HG03457 (cell line): ENCODE data around the gene ZNF784.

ENCODE experiments used
- ATAC-seq: cut with Tn5 transposase; IDR thresholded peaks from one replicate; pipeline ENCODE4 v1.9.1; 2021; ENCODE audit warnings: moderate number of reproducible peaks; ENCODE audit not compliant: unreplicated experiment

Gene ZNF784

DNA sequence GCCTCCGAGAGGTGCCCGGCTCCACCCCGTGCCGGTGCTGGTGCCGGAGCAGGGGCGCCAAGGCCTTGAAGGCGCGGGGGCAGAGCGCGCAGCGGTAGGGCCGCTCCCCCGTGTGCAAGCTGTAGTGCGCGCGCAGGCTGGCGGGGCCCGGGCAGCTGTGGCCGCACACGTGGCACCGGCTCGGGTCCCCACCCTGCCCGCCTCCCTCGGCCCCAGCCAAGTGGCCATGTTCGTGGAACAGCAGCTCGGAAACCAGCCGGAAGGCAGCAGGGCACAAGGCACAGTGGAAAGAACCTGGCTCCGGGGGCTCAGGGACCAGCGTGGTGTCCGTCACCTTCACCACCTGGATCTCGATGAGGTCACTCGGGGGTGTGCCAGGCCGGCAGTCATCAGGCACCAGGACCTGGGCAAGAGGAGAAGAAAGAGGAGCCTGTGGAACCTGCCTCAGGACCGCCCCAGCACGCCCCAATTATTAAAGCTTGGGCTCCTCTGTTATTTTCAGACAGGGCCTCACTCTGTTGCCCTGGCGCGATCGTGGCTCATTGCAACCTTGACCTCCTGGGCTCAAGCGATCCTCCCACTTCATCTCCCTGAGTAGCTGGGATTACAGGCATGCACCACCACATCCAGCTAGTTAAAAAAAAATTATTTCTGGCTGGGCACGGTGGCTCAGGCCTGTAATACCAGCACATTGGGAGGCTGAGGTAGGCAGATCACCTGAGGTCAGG, 2.0 kb downstream of the ZNF784 start:
- ATAC-seq = no peak

DNA sequence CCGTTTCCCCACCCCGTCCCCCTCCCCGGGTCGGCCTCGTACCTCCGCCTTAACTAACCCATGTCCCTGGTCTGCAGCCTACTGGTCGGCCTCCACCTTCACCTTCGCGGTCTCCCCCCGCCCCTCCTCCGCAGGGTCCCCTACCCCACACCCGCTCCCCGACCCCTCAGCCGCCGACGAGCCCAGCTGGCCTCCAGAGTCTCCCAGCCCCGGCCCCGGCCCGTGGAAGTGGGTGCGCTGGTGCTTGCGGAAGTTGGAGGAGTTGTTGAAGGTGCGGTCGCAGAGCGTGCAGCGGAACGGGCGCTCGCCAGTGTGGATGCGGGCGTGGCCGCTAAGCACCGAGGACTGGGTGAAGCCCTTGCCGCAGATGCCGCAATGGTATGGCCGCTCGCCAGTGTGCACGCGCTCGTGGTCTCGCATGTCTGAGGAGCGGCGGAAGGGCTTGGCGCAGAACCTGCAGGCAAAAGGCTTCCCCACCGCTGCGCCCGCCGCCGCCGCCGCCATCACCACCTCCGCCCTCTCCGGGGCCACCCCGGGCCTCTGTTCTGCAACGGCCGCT, 2.6 kb downstream of the ZNF784 start:
- ATAC-seq = no peak

DNA sequence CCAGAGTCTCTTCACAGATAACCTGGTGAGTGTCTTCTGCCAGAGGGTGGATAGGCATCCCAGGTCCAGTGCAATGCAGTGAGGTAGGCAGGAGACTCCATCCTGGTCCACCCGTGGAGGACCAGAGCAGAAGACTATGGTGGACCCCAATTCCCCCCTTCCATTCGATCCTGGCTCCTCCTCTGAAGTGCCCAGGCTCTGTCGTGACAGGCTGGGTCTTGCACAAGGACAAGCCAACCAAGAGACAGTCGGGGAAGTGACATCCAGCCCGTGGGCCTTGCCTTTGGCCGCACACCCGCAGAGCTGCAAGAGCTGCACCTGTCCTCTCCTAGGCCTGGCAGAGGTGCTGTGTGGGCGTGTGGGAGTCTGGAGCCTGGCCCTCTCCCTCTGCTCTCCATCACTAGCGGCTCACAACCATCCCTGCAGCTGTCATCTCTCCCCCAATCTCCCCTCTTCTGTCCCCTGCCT, 3.1 kb downstream of the ZNF784 start:
- no peak for ATAC-seq

DNA sequence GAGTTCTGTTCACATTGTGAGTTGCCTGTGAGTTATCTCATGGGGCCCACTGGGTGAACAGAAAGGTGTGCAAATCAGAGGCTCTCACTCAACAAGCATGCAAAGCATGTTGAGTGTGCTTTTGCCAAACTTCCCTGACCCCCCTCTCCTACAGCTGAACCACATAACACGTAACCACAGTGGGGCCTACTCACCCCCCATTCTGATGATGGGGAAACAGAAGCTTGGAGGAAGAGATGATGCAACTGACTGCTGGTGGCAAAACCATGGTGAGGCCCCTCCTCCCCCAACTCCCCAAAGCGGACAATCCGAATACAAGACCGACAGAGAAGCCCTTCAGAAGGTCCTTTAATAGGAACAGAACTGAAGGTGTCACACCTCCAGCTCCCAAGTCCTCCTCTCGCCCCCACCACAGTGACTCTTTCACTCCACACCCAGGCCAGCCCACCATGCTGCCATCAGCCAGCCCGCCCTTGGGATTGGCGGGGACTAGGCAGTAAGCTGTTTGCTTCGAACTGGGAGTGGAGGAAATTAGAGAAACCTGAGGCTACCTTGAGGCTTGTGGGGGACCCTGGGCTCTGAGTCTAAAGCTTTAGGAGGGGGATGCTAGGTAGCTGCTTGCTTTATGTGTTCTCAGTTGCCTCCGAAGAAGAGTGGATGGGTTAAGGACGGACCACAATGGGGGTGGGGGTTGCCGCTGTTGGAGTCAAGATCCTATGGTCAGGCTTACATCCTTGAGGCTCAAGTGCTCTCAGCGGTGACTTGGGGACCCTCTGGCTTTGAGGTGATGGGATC, 3.8 kb downstream of the ZNF784 start:
- no peak for ATAC-seq

DNA sequence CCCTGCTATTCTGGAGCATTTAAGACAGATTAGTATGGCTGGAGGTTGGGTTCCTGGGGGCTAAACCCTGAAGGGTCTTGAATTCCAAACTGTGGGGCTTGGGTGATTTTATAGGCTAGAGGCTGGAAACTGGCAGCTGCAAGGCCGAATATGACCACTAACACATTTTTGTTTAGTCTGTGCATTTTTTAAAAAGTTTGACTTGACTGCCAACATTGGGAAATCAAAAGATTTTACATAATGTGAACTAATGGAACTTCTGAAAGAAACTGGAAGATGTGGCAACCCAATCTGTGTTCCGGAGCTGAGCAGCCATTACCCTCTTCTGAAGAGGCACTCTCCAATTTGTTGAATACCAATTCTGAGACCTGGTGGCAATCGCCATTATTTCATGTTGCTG, 5.1 kb downstream of the ZNF784 start:
- ATAC-seq = no peak

DNA sequence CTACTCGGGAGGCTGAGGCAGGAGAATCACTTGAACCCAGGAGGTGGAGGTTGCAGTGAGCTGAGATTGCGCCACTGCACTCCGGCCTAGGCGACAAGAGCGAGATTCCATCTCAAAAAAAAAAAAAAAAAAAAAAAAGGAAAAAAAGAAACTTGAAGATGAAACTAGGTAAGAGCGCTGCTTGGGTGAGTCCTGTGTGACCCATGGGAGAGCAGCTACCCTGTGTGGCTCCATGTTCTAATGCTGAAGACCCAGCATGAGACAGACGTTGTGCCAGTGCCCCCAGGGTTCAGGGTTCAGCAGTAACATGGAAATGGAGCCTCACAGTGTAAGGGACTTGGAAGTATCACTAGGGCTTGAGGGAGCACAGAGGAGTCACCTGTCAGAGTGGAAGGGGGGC, 5.9 kb downstream of the ZNF784 start:
- no peak for ATAC-seq

DNA sequence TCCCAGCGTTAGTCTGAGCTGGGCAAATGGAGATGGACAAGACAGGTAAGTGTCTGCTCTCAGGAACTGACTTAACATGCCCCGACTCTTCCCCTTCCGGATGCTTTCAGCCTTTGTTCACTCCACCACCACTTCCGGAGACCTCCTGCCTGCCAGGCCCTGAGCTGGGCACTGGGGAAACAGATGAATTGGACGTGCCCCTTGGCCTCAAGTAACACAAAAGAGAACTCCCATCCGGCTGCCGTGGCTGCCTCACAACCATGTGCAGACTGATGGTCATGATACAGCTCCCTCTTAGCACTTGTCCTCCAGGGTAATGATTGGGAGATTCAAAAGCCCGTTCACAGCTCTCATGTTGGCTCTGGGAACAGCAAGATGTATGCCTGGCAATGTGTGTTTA, 6.9 kb downstream of the ZNF784 start:
- no peak for ATAC-seq

DNA sequence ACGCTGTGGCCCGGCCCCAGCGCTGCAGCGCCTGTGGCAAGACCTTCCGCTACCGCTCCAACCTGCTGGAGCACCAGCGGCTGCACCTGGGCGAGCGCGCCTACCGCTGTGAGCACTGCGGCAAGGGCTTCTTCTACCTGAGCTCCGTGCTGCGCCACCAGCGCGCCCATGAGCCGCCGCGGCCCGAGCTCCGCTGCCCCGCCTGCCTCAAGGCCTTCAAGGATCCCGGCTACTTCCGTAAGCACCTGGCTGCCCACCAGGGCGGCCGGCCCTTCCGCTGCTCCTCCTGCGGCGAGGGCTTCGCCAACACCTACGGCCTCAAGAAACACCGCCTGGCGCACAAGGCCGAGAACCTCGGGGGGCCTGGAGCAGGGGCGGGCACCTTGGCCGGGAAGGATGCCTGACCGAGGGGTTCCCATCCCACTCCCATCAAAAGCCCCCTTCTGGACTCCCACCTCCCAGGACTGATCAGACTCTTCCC, 7.9 kb downstream of the ZNF784 start:
- no peak for ATAC-seq

DNA sequence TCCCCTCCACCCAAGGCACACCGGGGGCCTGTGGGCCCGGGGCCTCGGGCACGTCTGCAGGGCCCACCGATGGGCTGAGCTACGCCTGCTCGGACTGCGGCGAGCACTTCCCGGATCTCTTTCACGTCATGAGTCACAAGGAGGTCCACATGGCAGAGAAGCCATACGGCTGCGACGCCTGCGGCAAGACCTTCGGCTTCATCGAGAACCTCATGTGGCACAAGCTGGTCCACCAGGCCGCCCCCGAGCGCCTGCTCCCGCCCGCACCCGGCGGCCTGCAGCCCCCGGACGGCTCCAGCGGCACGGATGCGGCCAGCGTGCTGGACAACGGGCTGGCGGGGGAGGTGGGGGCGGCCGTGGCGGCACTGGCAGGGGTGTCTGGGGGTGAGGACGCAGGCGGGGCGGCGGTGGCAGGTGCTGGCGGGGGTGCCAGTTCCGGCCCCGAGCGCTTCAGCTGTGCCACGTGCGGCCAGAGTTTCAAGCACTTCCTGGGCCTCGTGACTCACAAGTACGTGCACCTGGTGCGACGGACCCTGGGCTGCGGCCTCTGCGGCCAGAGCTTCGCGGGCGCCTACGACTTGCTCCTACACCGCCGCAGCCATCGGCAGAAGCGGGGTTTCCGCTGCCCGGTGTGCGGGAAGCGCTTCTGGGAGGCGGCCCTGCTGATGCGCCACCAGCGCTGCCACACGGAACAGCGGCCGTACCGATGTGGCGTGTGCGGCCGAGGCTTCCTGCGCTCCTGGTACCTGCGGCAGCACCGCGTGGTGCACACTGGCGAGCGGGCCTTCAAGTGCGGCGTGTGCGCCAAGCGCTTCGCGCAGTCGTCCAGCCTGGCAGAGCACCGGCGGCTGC, 8.6 kb downstream of the ZNF784 start:
- no peak for ATAC-seq

DNA sequence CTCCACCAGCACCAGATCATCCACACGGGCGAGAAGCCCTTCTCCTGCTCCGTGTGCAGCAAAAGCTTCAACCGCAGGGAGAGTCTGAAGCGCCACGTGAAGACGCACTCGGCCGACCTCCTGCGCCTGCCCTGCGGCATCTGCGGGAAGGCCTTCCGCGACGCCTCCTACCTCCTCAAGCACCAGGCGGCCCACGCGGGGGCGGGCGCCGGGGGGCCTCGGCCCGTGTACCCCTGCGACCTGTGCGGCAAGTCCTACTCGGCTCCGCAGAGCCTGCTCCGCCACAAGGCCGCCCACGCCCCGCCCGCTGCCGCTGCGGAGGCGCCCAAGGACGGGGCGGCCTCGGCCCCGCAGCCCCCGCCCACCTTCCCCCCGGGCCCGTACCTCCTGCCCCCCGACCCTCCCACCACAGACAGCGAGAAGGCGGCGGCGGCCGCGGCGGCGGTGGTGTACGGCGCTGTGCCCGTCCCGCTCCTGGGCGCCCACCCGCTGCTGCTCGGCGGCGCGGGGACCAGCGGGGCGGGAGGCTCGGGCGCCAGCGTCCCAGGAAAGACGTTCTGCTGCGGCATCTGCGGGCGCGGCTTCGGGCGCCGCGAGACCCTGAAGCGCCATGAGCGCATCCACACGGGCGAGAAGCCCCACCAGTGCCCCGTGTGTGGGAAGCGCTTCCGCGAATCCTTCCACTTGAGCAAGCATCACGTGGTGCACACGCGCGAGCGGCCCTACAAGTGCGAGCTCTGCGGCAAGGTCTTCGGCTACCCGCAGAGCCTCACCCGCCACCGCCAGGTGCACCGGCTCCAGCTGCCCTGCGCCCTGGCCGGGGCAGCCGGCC, 9.4 kb downstream of the ZNF784 start:
- no peak for ATAC-seq

DNA sequence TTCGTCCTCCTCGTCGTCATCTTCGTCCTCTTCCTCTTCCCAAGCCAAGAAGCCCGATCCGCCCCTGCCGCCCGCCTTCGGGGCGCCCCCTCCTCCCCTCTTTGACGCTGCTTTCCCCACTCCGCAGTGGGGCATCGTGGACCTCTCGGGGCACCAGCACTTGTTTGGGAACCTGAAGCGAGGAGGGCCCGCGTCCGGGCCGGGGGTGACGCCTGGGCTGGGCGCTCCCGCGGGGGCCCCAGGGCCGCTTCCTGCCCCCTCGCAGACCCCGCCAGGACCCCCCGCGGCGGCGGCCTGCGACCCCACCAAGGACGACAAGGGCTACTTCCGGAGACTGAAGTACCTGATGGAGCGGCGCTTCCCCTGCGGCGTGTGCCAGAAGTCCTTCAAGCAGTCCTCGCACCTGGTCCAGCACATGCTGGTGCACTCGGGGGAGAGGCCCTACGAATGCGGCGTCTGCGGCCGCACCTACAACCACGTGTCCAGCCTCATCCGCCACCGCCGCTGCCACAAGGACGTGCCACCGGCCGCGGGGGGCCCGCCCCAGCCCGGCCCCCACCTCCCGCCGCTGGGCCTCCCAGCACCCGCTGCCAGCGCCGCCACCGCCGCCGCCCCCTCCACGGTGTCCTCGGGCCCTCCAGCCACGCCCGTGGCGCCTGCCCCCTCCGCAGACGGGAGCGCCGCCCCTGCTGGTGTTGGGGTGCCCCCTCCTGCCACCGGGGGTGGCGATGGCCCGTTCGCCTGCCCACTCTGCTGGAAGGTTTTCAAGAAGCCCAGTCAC, 10.2 kb downstream of the ZNF784 start:
- no peak for ATAC-seq

DNA sequence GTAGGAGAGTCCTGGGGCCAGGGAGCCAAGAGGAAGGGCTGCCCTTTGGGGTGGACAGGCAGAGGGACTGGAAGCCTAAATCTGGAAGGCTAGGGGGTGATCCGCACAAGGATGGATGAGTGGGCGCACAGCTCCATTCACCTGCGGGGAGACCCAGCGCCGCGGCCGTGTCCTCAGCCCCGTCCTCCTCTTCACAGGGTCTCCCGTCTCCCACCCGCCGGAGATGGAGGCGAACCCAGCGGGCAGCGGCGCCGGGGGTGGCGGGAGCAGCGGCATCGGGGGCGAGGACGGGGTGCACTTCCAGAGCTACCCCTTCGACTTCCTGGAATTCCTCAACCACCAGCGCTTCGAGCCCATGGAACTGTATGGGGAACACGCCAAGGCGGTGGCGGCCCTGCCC, 11.0 kb downstream of the ZNF784 start:
- no peak for ATAC-seq

DNA sequence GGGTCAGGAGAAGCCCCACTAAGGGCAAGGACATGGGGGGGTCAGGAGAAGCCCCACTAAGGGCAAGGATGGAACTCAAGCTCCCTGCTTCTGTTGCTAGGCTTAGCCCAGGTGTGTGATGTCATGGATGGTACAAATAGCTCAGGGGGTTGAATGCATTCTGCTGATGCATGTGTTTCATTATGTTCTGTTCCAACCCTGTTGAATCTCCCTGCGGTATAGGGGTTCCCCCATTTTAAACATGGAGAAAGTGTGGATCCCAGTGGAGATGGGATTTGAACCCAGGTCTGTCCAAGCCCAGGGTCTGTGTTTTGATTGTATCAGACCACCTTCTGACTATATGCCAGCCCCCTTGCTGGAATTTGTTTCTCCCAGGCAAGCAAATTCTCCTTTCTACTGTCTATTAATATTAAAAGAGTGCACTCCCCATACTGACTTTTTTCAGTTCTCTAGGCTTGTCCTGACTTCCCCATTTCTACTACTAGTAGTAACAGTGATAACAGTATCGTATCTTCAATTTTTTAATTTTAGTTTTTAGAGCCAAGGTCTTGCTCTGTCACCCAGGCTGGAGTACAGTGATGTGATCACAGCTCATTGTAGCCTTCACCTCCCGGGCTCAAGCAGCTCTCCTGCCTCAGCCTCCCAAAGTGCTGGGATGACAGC, 12.3 kb downstream of the ZNF784 start:
- no peak for ATAC-seq

DNA sequence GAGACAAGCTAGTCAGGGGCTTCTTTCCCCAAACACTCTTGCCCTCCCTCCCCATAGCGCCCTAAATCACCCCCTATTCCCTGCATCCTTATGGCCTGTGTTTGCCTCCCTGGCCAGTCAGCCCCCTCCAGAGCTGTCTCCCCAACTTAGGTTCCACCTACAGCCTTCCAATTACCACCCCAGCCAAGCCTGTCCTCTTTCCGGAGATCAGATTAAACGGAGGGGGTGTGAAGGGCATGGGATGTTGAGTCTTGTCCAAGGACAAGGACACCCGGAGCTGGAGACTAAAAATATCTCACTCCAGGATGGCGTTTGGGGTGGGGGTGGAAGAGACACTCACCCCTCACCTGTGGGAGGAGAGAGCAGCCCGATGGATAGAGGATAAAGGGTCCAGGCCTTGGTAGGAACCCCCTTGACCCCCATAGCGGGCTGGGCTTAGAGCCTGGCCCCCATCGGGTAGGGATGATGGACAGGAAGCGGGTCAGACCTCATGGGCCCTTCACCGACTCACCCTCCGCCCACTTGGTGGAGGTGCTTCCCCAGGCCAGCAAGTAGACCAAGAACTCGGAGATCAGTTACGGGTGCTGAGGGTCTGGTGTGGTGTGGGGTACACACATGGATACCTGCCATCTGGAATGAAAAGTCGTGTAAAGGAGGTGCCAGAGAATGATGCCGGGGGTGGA, 12.9 kb downstream of the ZNF784 start:
- no peak for ATAC-seq

DNA sequence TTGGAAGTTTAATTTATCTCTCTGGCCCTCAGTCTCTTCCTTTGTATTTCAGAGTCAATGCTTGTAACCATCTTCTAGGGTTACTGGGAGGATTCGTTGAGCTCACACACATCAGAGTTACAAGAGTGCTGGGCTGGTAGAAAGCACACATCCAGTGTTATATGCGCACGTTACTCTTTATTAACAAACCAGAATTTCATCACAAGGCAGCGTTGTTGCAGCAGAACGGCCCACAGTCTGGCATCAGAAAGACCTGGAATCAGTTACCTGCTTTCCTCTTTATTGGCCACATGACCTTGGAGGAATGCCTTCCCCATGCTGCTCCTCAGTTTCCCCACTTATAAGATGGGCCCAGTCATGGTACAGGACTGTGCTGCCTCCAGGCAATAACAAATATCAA, 15.0 kb downstream of the ZNF784 start:
- no peak for ATAC-seq

DNA sequence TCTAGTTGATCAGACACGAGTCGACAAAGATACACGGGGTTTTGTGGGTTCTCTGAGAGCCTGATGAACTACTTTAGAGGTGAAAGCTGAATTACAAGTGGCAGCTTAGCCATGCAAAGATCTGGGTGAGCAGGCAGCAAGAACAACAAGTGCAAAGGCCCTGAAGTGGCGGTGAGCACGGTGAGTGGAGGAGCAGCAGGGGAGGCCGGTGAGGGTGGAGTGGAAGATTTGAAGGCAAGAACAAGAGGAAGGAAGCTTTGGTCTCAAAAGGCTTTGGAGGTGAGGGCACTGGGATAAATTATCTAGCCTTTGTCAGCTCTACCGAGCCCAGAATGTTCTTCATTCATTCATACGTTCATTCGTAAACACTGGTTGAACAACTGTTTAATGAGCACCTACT, 17.5 kb downstream of the ZNF784 start:
- no peak for ATAC-seq

DNA sequence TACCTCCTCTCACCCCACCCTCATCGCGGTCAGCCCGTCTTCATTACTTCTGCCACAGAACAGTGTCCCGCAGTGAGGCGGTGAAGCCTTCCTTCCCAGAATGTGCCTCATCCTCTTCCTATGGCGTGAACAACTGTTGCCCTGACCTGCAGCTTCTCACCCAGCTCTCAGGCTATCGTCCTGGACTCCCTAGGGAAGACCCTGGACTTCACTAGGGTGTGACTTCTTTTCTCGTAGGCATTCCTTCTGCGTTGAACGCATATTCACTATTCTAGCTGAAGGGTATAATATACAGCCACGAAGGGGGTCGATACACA, 17.9 kb downstream of the ZNF784 start:
- ATAC-seq = no peak

DNA sequence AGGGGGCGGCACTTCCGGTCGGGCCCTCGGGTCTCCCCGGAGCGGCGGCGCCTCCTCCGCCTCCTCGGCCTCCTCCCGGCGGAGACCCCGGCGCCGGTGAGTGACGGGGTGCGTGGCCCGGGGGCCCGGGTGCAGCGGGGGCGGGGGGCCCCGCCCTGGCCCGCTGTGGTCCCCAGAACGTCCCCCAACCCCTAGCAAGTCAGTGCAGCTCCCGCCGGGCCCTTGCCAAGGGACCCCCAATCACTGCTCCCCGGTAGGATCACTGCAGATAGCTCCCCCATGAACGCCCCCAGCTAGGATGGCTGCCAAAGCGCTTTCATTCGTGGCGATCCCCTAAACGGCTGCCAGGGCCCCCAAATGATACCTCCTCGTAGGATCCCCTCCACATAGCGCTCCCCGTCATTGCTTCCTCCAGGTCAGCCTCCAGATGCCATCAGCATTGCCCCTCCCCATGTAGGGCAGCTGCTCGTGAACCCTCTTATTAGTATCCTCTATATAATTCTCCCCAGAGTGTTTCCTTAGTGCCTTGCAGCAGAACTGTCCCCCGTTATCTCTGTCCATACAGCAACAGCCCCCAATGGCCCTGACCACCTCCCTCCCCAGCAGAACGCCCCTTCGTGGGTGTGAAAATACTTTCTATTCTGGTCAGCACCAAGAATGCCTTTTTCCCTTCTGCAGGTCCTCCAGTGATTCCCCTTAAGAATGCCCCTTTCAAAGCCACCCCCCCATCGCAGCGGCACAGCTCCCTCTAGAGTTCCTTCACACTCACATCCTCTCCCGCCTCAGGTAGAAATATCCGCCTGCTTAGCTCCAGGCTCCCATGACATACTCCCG, 18.5 kb downstream of the ZNF784 start, which contains the start of gene ZNF865:
ZNF865 (plus strand) TSS at position 11 of the 834 bp plus-strand sequence. CDS start 7,972 bp downstream, outside the sequence.
- no peak for ATAC-seq
